ENCODE results near the gene CMPK1.
"Not testable (repeated sequence)": the region's sequence is repeated elsewhere in the genome, so short reads cannot be mapped to it uniquely, and the experiment has no call there.

Gene CMPK1

GRCh38 chr1:47333578-47333921, at the start of gene CMPK1:
Gene CMPK1 (plus strand): TSS chr1:47333790. CDS start chr1:47333946, 156 bp downstream.
- peak; percentile 80 for DNase-seq

- peak; percentile 13 for DNase-seq
Measured at GRCh38 chr1:47288116-47288515, 45.5 kb upstream of the CMPK1 start.

- not testable (repeated sequence) for DNase-seq
Measured at GRCh38 chr1:47294863-47295262, 38.7 kb upstream of the CMPK1 start.

GRCh38 chr1:47295579-47295978, 38.0 kb upstream of the CMPK1 start:
- no peak for DNase-seq

GRCh38 chr1:47298025-47298699, 35.4 kb upstream of the CMPK1 start:
- DNase-seq = peak; percentile 6

- DNase-seq = no peak
Measured at GRCh38 chr1:47302472-47302871, 31.1 kb upstream of the CMPK1 start.

GRCh38 chr1:47309427-47309826, 24.2 kb upstream of the CMPK1 start:
- no peak for DNase-seq

- peak; percentile 100 for DNase-seq
Measured at GRCh38 chr1:47313915-47314664, 19.5 kb upstream of the CMPK1 start, which contains the start of gene STIL. Gene STIL (minus strand): TSS chr1:47314147. CDS start chr1:47310319, 3,828 bp downstream.

GRCh38 chr1:47317841-47318240, 15.7 kb upstream of the CMPK1 start:
- DNase-seq = no peak

- not testable (repeated sequence) for DNase-seq
Measured at GRCh38 chr1:47319968-47320367, 13.6 kb upstream of the CMPK1 start.

GRCh38 chr1:47323599-47324031, 10.0 kb upstream of the CMPK1 start:
- DNase-seq = no peak

GRCh38 chr1:47324682-47325081, 8.9 kb upstream of the CMPK1 start:
- no peak for DNase-seq

GRCh38 chr1:47325528-47325927, 8.1 kb upstream of the CMPK1 start:
- DNase-seq = no peak

- no peak for DNase-seq
Measured at GRCh38 chr1:47326271-47326670, 7.3 kb upstream of the CMPK1 start.

GRCh38 chr1:47328992-47329391, 4.6 kb upstream of the CMPK1 start:
- no peak for DNase-seq

GRCh38 chr1:47330212-47330611, 3.4 kb upstream of the CMPK1 start:
- no peak for DNase-seq

GRCh38 chr1:47331875-47332274, 1.7 kb upstream of the CMPK1 start:
- no peak for DNase-seq

GRCh38 chr1:47332779-47333577, 612 bp upstream of the CMPK1 start:
- no peak for DNase-seq

- DNase-seq = peak; percentile 89
Measured at GRCh38 chr1:47333922-47334764, 553 bp downstream of the CMPK1 start.

- no peak for DNase-seq
Measured at GRCh38 chr1:47334765-47335435, 1.3 kb downstream of the CMPK1 start.

GRCh38 chr1:47337350-47337749, 3.8 kb downstream of the CMPK1 start:
- DNase-seq = no peak

All from inflammatory macrophage treated with lipopolysaccharide for 4 hours (primary cell).